ENCODE data around the gene SSH3. TPM values are rescaled to one million over a fixed set of nuclear protein-coding genes. Genes with fewer than 3 reads are reported as not detected.
"Not testable (repeated sequence)": the region's sequence is repeated elsewhere in the genome, so short reads cannot be mapped to it uniquely, and the experiment has no call there.

The SSH3 gene
- total RNA-seq, 2 donors from 2014 or later = 14.7 to 23.6 TPM

DNA sequence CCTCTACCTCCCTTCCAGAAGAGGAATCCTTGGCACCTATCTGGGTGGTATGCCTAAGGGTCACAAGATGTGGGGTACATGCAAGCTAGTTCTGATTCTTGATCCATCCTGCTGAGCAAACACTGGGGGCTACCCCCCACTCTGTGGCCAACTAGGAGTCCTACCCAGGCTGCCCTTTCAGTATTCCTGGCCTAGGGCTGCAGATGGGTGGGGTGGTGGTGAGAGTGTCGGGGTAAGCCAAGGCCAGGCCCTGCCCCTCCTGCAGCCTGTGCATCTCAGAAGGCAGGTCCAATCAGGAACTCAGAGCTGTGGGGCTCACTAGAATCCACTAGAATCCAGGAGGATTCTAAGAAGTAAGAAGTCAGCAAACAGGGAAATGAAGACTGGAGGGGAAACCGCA, 10.9 kb downstream of the SSH3 start:
- Histone ChIP-seq H3K27ac (no peak overlapping the region), H3K4me3 (no peak overlapping the region), H3K27me3 (no peaks in the 10 kb centered on the region), H3K4me1 (peaks cover 0 to 18% of the 10 kb centered on the region in 2 donors), H3K36me3 (peaks cover 7% of the 10 kb centered on the region), H3K9me3 (no peaks in the 10 kb centered on the region)
- DNase-seq (ENCODE audit: low spot score) = no peak
- TF ChIP-seq, protein P1, sequence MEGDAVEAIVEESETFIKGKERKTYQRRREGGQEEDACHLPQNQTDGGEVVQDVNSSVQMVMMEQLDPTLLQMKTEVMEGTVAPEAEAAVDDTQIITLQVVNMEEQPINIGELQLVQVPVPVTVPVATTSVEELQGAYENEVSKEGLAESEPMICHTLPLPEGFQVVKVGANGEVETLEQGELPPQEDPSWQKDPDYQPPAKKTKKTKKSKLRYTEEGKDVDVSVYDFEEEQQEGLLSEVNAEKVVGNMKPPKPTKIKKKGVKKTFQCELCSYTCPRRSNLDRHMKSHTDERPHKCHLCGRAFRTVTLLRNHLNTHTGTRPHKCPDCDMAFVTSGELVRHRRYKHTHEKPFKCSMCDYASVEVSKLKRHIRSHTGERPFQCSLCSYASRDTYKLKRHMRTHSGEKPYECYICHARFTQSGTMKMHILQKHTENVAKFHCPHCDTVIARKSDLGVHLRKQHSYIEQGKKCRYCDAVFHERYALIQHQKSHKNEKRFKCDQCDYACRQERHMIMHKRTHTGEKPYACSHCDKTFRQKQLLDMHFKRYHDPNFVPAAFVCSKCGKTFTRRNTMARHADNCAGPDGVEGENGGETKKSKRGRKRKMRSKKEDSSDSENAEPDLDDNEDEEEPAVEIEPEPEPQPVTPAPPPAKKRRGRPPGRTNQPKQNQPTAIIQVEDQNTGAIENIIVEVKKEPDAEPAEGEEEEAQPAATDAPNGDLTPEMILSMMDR (IDR thresholded peaks at IDR 0.05) = no peak

DNA sequence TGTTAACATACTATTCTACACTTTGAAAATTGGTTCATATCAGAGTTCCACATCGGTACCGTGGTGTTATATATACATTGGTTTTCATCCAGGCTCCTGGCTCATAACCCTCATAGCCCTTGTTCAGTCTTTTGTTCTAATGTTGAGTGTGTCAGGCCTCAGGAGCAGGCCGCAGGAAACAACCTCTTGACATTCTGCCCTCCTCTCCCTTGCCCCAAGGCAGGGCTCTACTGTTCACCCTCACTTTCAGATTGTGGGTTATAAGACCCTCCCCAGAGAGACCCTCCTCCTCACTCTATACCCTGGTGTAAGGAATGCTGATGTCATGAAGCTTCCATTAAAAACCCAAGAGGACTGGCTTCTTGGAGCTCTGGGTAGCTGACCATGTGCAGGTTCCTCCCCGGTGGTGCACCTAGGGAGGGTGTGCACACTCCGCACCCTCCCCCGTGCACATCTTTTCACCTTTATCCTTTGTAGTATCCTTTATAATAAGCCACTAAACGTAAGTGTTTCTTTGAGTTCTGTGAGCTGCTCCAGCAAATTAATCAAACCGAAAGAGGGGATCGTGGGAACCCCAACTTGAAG, 12.1 kb downstream of the SSH3 start:
- no peak overlapping the region for H3K4me3 ChIP-seq
- TF ChIP-seq, protein P1 (IDR thresholded peaks at IDR 0.05) = no peak
- no peaks in the 10 kb centered on the region for H3K27me3 ChIP-seq
- no peaks in the 10 kb centered on the region for H3K36me3 ChIP-seq
- no peak overlapping the region for H3K27ac ChIP-seq
- H3K9me3 ChIP-seq = no peaks in the 10 kb centered on the region
- peaks cover 0 to 19% of the 10 kb centered on the region in 2 donors for H3K4me1 ChIP-seq
- DNase-seq (ENCODE audit: low spot score) = no peak

GRCh38 chr11:67316882-67317204, 13.5 kb downstream of the SSH3 start:
- H3K4me3 ChIP-seq = peak overlapping the region; percentile 89 to 93
- TF ChIP-seq, protein P1 (IDR thresholded peaks at IDR 0.05) = no peak
- no peaks in the 10 kb centered on the region for H3K9me3 ChIP-seq
- H3K36me3 ChIP-seq = no peaks in the 10 kb centered on the region
- H3K27me3 ChIP-seq = no peaks in the 10 kb centered on the region
- no peak for DNase-seq (ENCODE audit: low spot score)
- peaks cover 0 to 19% of the 10 kb centered on the region in 2 donors for H3K4me1 ChIP-seq
- H3K27ac ChIP-seq = peak overlapping the region; percentile 95 to 98

GRCh38 chr11:67317205-67317887, 14.0 kb downstream of the SSH3 start:
- peak; percentile 96 for DNase-seq (ENCODE audit: low spot score)
- Histone ChIP-seq H3K27ac (peak overlapping the region; percentile 95 to 98), H3K4me1 (peaks cover 0 to 19% of the 10 kb centered on the region in 2 donors), H3K36me3 (no peaks in the 10 kb centered on the region), H3K27me3 (no peaks in the 10 kb centered on the region), H3K9me3 (no peaks in the 10 kb centered on the region), H3K4me3 (peak overlapping the region; percentile 89 to 93)
- TF ChIP-seq, protein P1 (IDR thresholded peaks at IDR 0.05) = peak; percentile 80 to 96

- no peak for DNase-seq (ENCODE audit: low spot score)
- Histone ChIP-seq H3K27me3 (no peaks in the 10 kb centered on the region), H3K36me3 (no peaks in the 10 kb centered on the region), H3K27ac (peak overlapping the region; percentile 95 to 98), H3K4me3 (peak overlapping the region; percentile 89 to 93), H3K4me1 (peaks cover 0 to 19% of the 10 kb centered on the region in 2 donors), H3K9me3 (no peaks in the 10 kb centered on the region)
- TF ChIP-seq, protein P1 (IDR thresholded peaks at IDR 0.05) = no peak
Observed at GRCh38 chr11:67317888-67318555, 14.7 kb downstream of the SSH3 start.

DNA sequence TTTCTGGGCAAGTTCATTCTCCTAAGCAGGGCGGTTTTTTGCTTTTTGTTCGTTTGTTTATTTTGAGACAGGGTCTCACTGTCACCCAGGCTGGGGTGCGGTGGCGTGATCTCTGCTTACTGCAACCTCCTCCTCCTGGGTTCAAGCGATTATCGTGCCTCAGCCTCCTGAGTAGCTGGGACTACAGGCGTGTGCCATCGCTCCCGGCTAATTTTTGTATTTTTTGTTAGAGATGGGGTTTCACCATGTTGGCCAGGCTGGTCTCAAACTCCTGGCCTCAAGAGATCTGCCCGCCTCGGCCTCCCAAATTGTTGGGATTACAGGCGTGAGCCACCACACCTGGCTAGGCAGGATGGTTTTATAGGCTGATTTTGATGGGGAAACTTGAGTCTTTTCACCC, 15.5 kb downstream of the SSH3 start:
- H3K9me3 ChIP-seq; DNase-seq (ENCODE audit: low spot score); H3K27me3 ChIP-seq; H3K27ac ChIP-seq; H3K36me3 ChIP-seq: not testable (repeated sequence)
- H3K4me3 ChIP-seq = peak overlapping the region in 1 of 2 donors; percentile 93
- peaks cover 0 to 19% of the 10 kb centered on the region in 2 donors for H3K4me1 ChIP-seq

All from right atrium auricular region (tissue), 2 donors.